Right atrium auricular region (tissue), 2 donors: ENCODE results near the gene CELA2A. TPM values are rescaled to one million over a fixed set of nuclear protein-coding genes. Genes with fewer than 3 reads are reported as not detected.

ENCODE experiments used
- DNase-seq: peaks from one replicate; pipeline ENCODE4 v3.0.0-alpha.2; 2019; ENCODE audit warnings: low spot score
- H3K27ac ChIP-seq, 2 donors: fragments of 200-600 bp; sonication (generic); 1 replicate in 1 of 2; 2 replicates in 1 of 2; pipeline ENCODE4 v1.5.1; 2016 to 2019
- H3K27me3 ChIP-seq, 2 donors: fragments of 200-600 bp; sonication (generic); one replicate each; pipeline versions ENCODE4 v1.5.1 to v1.6.0; 2017 to 2019
- H3K36me3 ChIP-seq: fragments of 200-600 bp; sonication (generic); one replicate; pipeline ENCODE4 v1.5.1; 2016
- H3K4me1 ChIP-seq, 2 donors: fragments of 200-600 bp; sonication (generic); one replicate each; pipeline versions ENCODE4 v1.5.1 to v1.6.0; 2017 to 2019
- H3K4me3 ChIP-seq, 2 donors: fragments of 200-600 bp; sonication (generic); 1 replicate in 1 of 2; 2 replicates in 1 of 2; pipeline ENCODE4 v1.5.1; 2017 to 2019; ENCODE audit warnings: mild to moderate bottlenecking in 1 of 2, moderate library complexity in 1 of 2
- H3K9me3 ChIP-seq, 2 donors: fragments of 200-600 bp; sonication (generic); one replicate each; pipeline ENCODE4 v1.5.1; 2019
- total RNA-seq, 2 donors: library from RNA; depleted of rRNA; stranded (reverse); fragments of >200 nt; gene quantifications; one replicate each; pipeline ENCODE4 v1.1.0, GENCODE V29; 2016
- TF ChIP-seq, protein P1 (sequence below), 2 donors: fragments of 200-600 bp; sonication (generic); IDR thresholded peaks; one replicate each; pipeline ENCODE4 v1.5.1; 2019; ENCODE audit warnings: antibody characterized with exemption in 2 of 2

CELA2A gene
- total RNA-seq, 2 donors from 2014 or later = not detected

DNA sequence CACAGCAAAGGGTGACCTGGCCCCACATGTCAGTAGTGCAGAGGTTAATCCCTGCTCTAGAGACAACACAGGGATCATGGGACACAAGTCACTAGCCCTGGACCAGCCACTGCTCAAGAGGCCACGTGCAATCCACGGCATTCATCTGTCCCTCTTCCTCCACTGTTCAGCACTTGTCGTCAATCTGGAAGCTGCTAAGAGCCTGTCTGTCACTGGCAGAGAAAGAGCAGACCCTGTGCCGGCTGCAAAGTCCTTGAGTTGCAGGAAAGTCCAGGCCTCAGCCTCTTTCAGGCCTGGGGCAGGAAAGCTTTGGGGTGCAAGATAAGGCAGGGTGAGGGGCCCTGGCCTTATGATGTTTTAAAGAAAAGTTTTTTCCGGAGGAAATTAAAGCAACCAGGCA is 36.1 kb downstream of the CELA2A start:
- Histone ChIP-seq H3K36me3 (peaks cover 13% of the 10 kb centered on the region), H3K9me3 (no peaks in the 10 kb centered on the region), H3K4me1 (no peaks in the 10 kb centered on the region), H3K4me3 (no peak overlapping the region), H3K27me3 (no peaks in the 10 kb centered on the region), H3K27ac (peak overlapping the region; percentile 23 to 62)
- no peak for DNase-seq
- TF ChIP-seq, protein P1, sequence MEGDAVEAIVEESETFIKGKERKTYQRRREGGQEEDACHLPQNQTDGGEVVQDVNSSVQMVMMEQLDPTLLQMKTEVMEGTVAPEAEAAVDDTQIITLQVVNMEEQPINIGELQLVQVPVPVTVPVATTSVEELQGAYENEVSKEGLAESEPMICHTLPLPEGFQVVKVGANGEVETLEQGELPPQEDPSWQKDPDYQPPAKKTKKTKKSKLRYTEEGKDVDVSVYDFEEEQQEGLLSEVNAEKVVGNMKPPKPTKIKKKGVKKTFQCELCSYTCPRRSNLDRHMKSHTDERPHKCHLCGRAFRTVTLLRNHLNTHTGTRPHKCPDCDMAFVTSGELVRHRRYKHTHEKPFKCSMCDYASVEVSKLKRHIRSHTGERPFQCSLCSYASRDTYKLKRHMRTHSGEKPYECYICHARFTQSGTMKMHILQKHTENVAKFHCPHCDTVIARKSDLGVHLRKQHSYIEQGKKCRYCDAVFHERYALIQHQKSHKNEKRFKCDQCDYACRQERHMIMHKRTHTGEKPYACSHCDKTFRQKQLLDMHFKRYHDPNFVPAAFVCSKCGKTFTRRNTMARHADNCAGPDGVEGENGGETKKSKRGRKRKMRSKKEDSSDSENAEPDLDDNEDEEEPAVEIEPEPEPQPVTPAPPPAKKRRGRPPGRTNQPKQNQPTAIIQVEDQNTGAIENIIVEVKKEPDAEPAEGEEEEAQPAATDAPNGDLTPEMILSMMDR (IDR thresholded peaks at IDR 0.05) = no peak

DNA sequence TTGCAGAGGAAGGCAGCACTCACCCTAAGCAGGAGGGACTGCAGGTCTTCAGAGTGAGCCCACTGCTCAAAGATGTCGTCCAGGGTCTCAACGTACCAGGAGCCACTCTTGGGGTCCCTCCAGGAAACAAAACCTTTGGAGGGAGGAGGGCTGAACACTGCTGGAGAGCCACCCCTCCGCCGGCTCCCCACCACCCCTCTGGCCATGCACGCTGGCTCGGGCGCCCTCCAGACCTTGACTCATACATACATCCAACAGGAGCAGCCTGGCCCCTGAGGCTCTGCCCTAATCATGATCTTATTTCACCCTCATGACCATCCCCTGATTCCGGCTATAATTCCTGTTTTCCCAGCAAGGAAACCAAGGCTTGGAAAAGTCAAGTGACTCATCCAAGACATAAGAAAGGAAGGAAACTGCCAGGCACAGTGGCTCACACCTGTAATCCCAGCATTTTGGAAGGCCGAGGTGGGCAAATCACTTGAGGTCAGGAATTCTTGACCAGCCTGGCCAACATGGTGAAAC is 37.4 kb downstream of the CELA2A start:
- Histone ChIP-seq H3K4me1 (no peaks in the 10 kb centered on the region), H3K9me3 (no peaks in the 10 kb centered on the region), H3K36me3 (peaks cover 13% of the 10 kb centered on the region), H3K27me3 (no peaks in the 10 kb centered on the region), H3K27ac (no peak overlapping the region), H3K4me3 (no peak overlapping the region)
- DNase-seq = no peak
- TF ChIP-seq, protein P1 (IDR thresholded peaks at IDR 0.05) = no peak

DNA sequence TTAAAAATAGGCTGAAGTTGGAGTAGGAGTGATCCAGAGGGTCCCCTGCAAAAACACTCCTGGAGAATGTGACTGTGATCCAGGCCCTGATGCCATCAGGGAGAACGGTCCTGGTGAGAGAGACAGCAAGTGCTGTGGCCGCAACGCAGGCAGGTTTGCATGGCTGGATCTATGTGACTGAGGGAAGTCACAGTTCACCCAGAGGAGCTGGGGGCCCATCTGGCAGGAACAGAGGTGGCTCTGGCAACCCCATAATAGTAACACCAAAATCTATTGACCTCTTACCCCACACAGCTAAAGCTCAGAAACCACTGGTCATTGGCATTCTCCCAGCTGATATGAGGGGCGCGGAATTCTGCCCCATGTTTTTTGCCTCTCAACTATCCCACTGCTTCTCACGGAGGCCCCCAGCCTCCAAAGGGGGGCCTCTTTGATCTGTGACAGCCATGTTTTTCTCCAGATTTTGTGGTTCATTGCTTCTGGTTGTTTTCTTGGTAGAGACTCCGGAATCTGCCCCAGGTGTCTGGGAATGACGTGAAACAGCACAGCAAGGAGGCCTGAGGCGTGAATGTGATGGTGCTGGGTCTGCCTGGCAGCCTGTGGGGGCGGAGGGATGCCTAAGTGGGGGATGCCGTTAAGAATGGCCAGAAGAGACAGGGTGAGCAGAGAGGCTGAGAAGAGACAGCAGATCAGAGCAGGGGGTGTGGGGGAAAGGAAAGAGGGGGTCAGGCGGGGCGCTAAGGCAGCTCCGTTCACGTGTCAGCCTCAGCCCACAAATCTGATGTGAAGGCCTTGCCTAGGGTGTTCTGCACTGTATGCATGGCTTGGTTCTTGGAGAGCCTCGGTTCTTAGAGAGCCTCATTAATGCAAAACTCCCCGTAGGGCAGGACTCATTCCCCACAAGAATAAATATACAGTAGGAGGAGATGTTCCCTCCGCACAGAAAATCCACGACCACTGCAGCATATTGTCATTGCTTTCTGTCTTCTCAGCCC is 43.9 kb downstream of the CELA2A start:
- peaks cover 0 to 13% of the 10 kb centered on the region in 2 donors for H3K4me1 ChIP-seq
- H3K27ac ChIP-seq = peak overlapping the region; percentile 47 to 49
- H3K9me3 ChIP-seq = no peaks in the 10 kb centered on the region
- no peak overlapping the region for H3K4me3 ChIP-seq
- DNase-seq = no peak
- TF ChIP-seq, protein P1 (IDR thresholded peaks at IDR 0.05) = no peak
- H3K36me3 ChIP-seq = peaks cover 8% of the 10 kb centered on the region
- no peaks in the 10 kb centered on the region for H3K27me3 ChIP-seq

DNA sequence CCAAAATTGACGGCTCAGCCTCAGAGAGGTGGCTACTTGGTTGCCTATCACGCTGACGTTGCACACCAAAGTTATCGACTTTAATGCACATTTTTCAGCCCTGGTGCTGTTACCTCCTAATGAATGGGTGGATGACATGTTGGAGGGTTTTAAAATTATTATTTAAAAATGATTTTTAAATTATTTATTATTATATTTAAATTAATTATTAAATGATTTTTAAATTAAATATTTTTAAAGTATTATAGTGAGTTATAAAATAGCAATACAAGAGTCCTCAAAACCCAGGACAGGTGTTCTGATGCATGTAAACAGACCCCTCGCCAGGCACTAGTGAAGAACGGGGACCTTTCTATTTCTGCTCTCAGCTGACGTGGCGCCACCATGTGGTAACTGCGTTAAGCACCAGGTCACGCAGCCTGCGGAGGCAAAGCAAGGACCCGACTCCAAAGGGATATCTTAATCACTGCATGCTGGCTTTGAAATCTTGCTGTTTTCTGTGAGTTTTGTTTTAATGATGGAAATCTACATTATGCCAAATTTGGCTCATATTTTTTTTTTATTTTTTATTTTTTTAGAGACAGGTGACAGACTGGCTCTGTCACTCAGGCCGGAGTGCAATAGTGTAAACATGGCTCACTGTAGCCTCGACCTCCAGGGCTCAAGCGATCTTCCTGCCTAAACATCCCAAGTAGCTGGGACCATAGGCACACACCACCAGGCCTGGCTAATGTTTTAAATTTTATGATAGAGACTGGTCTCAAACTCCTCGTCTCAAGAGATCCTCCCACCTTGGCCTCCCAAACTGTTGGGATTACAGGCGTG is 44.9 kb downstream of the CELA2A start:
- H3K27ac ChIP-seq = no peak overlapping the region
- no peaks in the 10 kb centered on the region for H3K27me3 ChIP-seq
- TF ChIP-seq, protein P1 (IDR thresholded peaks at IDR 0.05) = peak; percentile 58 to 67
- no peak overlapping the region for H3K4me3 ChIP-seq
- no peaks in the 10 kb centered on the region for H3K9me3 ChIP-seq
- peaks cover 8% of the 10 kb centered on the region for H3K36me3 ChIP-seq
- peaks cover 0 to 13% of the 10 kb centered on the region in 2 donors for H3K4me1 ChIP-seq
- DNase-seq = no peak

DNA sequence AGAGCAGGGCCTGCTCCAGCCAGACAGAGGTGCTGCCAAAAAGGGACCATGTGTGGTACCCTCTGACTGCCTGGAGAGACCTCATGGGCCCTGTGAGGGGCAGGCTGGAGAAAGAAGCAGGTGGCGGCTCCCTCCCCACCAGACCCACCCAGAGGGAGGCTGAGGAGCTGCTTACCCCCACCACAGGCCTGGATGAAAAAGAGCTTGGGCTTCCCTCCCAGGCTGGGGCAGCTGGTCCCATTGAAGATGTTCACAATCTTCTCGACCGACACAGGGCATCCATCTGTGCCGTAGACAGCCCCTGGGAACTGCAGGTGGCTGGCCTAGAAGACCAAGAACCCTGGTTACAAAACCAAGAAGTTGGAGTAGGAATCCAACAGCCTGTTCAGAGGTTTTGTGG is 47.9 kb downstream of the CELA2A start:
- Histone ChIP-seq H3K4me3 (no peak overlapping the region), H3K36me3 (peaks cover 8% of the 10 kb centered on the region)
- TF ChIP-seq, protein P1 (IDR thresholded peaks at IDR 0.05) = no peak

More for the DNA sequence above, 47.9 kb downstream of the CELA2A start:
- DNase-seq = no peak
- Histone ChIP-seq H3K27ac (no peak overlapping the region), H3K27me3 (no peaks in the 10 kb centered on the region), H3K4me1 (peaks cover 0 to 38% of the 10 kb centered on the region in 2 donors), H3K9me3 (no peaks in the 10 kb centered on the region)
